CMK (cell line): ENCODE measurements around the gene OLIG3.

ENCODE experiments used
- DNase-seq: peaks from one replicate; pipeline ENCODE4 v3.0.0-alpha.2; 2010; ENCODE audit warnings: low read depth

The OLIG3 gene

GRCh38 chr6:137494281-137494987 is at the start of gene OLIG3:
OLIG3 (minus strand) TSS chr6:137494394; CDS start chr6:137494170, 224 bp downstream.
- DNase-seq = no peak

GRCh38 chr6:137543114-137543513 is 48.9 kb upstream of the OLIG3 start:
- no peak for DNase-seq

GRCh38 chr6:137542713-137543112 is 48.5 kb upstream of the OLIG3 start:
- no peak for DNase-seq

GRCh38 chr6:137541534-137542063 is 47.4 kb upstream of the OLIG3 start:
- DNase-seq = no peak

- no peak for DNase-seq
These were observed 42.0 kb upstream of the OLIG3 start for GRCh38 chr6:137536104-137536773.

GRCh38 chr6:137531376-137532092 is 37.3 kb upstream of the OLIG3 start:
- DNase-seq = no peak

- DNase-seq = no peak
These were observed 36.2 kb upstream of the OLIG3 start for GRCh38 chr6:137530404-137530803.

GRCh38 chr6:137522831-137523230 is 28.6 kb upstream of the OLIG3 start:
- no peak for DNase-seq

- DNase-seq = no peak
These were observed 28.1 kb upstream of the OLIG3 start for GRCh38 chr6:137522198-137522798.

- DNase-seq = no peak
These were observed 26.3 kb upstream of the OLIG3 start for GRCh38 chr6:137520520-137520919.

GRCh38 chr6:137519629-137520176 is 25.5 kb upstream of the OLIG3 start:
- no peak for DNase-seq

GRCh38 chr6:137518386-137518983 is 24.3 kb upstream of the OLIG3 start:
- no peak for DNase-seq

GRCh38 chr6:137514418-137514817 is 20.2 kb upstream of the OLIG3 start:
- DNase-seq = no peak

- no peak for DNase-seq
These were observed 18.8 kb upstream of the OLIG3 start for GRCh38 chr6:137512757-137513605.

- DNase-seq = no peak
These were observed 16.7 kb upstream of the OLIG3 start for GRCh38 chr6:137510923-137511322.

GRCh38 chr6:137498481-137499190 is 4.4 kb upstream of the OLIG3 start:
- DNase-seq = no peak

- no peak for DNase-seq
These were observed 3.7 kb upstream of the OLIG3 start for GRCh38 chr6:137497721-137498463.

GRCh38 chr6:137496909-137497720 is 2.9 kb upstream of the OLIG3 start:
- no peak for DNase-seq
